WTC11 (cell line): ENCODE data around the gene ADAT3. TPM values are rescaled to one million over a fixed set of nuclear protein-coding genes. Genes with fewer than 3 reads are reported as not detected.

ENCODE experiments used
- ATAC-seq: fragments of 200-7000 bp; cut with Tn5 transposase; 2 replicates; pipeline ENCODE4 v1.10.0; 2021; ENCODE audit warnings: mild to moderate bottlenecking, moderate library complexity
- CTCF ChIA-PET: fragments of 300-600 bp; sonication (Branson Sonifier 250); formaldehyde crosslinking; loops from one replicate; lab custom pipeline; 2021; ENCODE audit warnings: antibody characterized with exemption; lab: Charles Lee
- POLR2A ChIA-PET: fragments of 350-600 bp; sonication (Branson Sonifier 250); formaldehyde crosslinking; loops from one replicate; lab custom pipeline; 2021; ENCODE audit warnings: antibody characterized with exemption; lab: Charles Lee
- DNase-seq: peaks from one replicate; pipeline ENCODE4 v3.0.0; 2021; ENCODE audit warnings: low spot score
- H3K27ac Mint-ChIP-seq: 2 replicates; pipeline ENCODE4 v1.8.0; 2021; ENCODE audit warnings: mixed read lengths
- H3K27me3 Mint-ChIP-seq: 2 replicates; pipeline ENCODE4 v1.8.0; 2021; ENCODE audit warnings: low read depth, mild to moderate bottlenecking, moderate library complexity, mixed read lengths
- H3K36me3 Mint-ChIP-seq: 2 replicates; pipeline ENCODE4 v1.8.0; 2021; ENCODE audit warnings: mixed read lengths
- H3K4me1 Mint-ChIP-seq: 2 replicates; pipeline ENCODE4 v1.8.0; 2022; ENCODE audit warnings: mixed read lengths
- H3K4me3 Mint-ChIP-seq: 2 replicates; pipeline ENCODE4 v1.8.0; 2021; ENCODE audit warnings: mild to moderate bottlenecking, moderate library complexity, mixed read lengths
- H3K9me3 Mint-ChIP-seq: 2 replicates; pipeline ENCODE4 v1.8.0; 2021; ENCODE audit warnings: mixed read lengths
- ARID4B ChIP-seq: sonication (generic); formaldehyde crosslinking; IDR thresholded peaks from 2 replicates; pipeline ENCODE4 v1.8.0; 2023; ENCODE audit warnings: missing genetic modification reagents, mild to moderate bottlenecking, borderline replicate concordance
- ATF2 ChIP-seq: sonication (generic); formaldehyde crosslinking; IDR thresholded peaks from 2 replicates; pipeline ENCODE4 v1.8.1; 2022; ENCODE audit warnings: low read depth, missing genetic modification reagents, borderline replicate concordance
- CBFB ChIP-seq: sonication (generic); formaldehyde crosslinking; IDR thresholded peaks from 2 replicates; pipeline ENCODE4 v1.8.1; 2022; ENCODE audit warnings: mild to moderate bottlenecking, low read depth, missing genetic modification reagents
- CREB1 ChIP-seq: sonication (generic); formaldehyde crosslinking; IDR thresholded peaks from 2 replicates; pipeline ENCODE4 v1.8.0; 2023; ENCODE audit warnings: mild to moderate bottlenecking, missing genetic modification reagents
- ELF4 ChIP-seq: sonication (generic); formaldehyde crosslinking; IDR thresholded peaks from 2 replicates; pipeline ENCODE4 v1.8.1; 2022; ENCODE audit warnings: low read depth, mild to moderate bottlenecking, moderate library complexity, missing genetic modification reagents
- GRHL2 ChIP-seq: fragments of 250-450 bp; sonication (Bioruptor Pico); IDR thresholded peaks from 2 replicates; pipeline ENCODE4 v1.8.0; 2022; ENCODE audit warnings: mild to moderate bottlenecking, moderate library complexity; ENCODE audit not compliant: insufficient replicate concordance, severe bottlenecking
- HMGA2 ChIP-seq: fragments of 250-450 bp; sonication (Bioruptor Pico); IDR thresholded peaks from 2 replicates; pipeline ENCODE4 v1.4.0; 2021; ENCODE audit warnings: mild to moderate bottlenecking, moderate library complexity
- NR1H2 ChIP-seq: sonication (generic); formaldehyde crosslinking; IDR thresholded peaks from 2 replicates; pipeline ENCODE4 v1.9.0; 2021; ENCODE audit warnings: mild to moderate bottlenecking, moderate library complexity, missing genetic modification reagents
- NR2C2 ChIP-seq: sonication (generic); formaldehyde crosslinking; IDR thresholded peaks from 2 replicates; pipeline ENCODE4 v1.8.0; 2022; ENCODE audit warnings: mild to moderate bottlenecking, missing genetic modification reagents
- OVOL2 ChIP-seq: fragments of 250-450 bp; sonication (Bioruptor Pico); IDR thresholded peaks from 2 replicates; pipeline ENCODE4 v1.9.0; 2021; ENCODE audit warnings: mild to moderate bottlenecking, borderline replicate concordance
- RELA ChIP-seq: sonication (generic); formaldehyde crosslinking; IDR thresholded peaks from 2 replicates; pipeline ENCODE4 v1.8.1; 2022; ENCODE audit warnings: missing genetic modification reagents, mild to moderate bottlenecking, borderline replicate concordance
- TEAD1 ChIP-seq: sonication (generic); formaldehyde crosslinking; IDR thresholded peaks from 2 replicates; pipeline ENCODE4 v1.8.0; 2022; ENCODE audit warnings: mild to moderate bottlenecking, missing genetic modification reagents
- USF2 ChIP-seq: sonication (generic); formaldehyde crosslinking; IDR thresholded peaks from 2 replicates; pipeline ENCODE4 v1.8.1; 2023; ENCODE audit warnings: mild to moderate bottlenecking, missing genetic modification reagents, moderate library complexity
- ZNF416 ChIP-seq: fragments of 250-450 bp; sonication (Bioruptor Pico); IDR thresholded peaks from 2 replicates; pipeline ENCODE4 v1.9.0; 2021; ENCODE audit warnings: mild to moderate bottlenecking, inconsistent platforms
- ZNF423 ChIP-seq: fragments of 250-450 bp; sonication (Bioruptor Pico); IDR thresholded peaks from 2 replicates; pipeline ENCODE4 v2.1.2; 2022; ENCODE audit warnings: mild to moderate bottlenecking, moderate library complexity
- ZNF512 ChIP-seq: sonication (generic); formaldehyde crosslinking; IDR thresholded peaks from 2 replicates; pipeline ENCODE4 v1.8.1; 2022; ENCODE audit warnings: missing genetic modification reagents, borderline replicate concordance
- ZNF532 ChIP-seq: fragments of 250-450 bp; sonication (Bioruptor Pico); IDR thresholded peaks from 2 replicates; pipeline ENCODE4 v1.9.0; 2021; ENCODE audit warnings: mild to moderate bottlenecking, borderline replicate concordance
- ZNF671 ChIP-seq: fragments of 250-450 bp; sonication (Bioruptor Pico); IDR thresholded peaks from 2 replicates; pipeline ENCODE4 v1.8.0; 2021; ENCODE audit warnings: mild to moderate bottlenecking
- total RNA-seq: library from RNA; stranded (reverse); gene quantifications from 3 replicates; pipeline ENCODE4 v1.2.3, GENCODE V29; 2021

ADAT3 gene
- total RNA-seq, 1 experiment from 2014 or later = 20.3 TPM

GRCh38 chr19:1933942-1934341 lies 28.7 kb downstream of the ADAT3 start (continued):
- TF ChIP-seq ZNF532 = no peak
- no peak for TF ChIP-seq NR1H2 (CRISPR knock-in tag)
- no peak for TF ChIP-seq GRHL2 (CRISPR knock-in tag)

GRCh38 chr19:1935484-1936208 lies 30.4 kb downstream of the ADAT3 start:
- Mint-ChIP-seq H3K4me1 (peaks cover 9% of the 10 kb centered on the region), H3K27me3 (peaks cover 19% of the 10 kb centered on the region), H3K4me3 (no peak overlapping the region), H3K9me3 (peaks cover 12% of the 10 kb centered on the region), H3K27ac (peak overlapping the region; percentile 11; the same call in 1 of the 2 replicates), H3K36me3 (peaks cover 7% of the 10 kb centered on the region)
- ChIA-PET CTCF (interaction anchor here (2.1 kb wide), 1 partner anchor 11 kb away, joined by 6 read pairs; no protein-coding TSS in a partner anchor), POLR2A (interaction anchor here (0.6 kb wide), 1 partner anchor 205 kb away, joined by 10 read pairs; no protein-coding TSS in a partner anchor)
- no peak for DNase-seq
- peak; percentile 29; the same call in 1 of the 2 replicates for ATAC-seq
- TF ChIP-seq ATF2 (CRISPR knock-in tag) (no peak), ZNF671 (CRISPR knock-in tag) (no peak), ZNF423 (no peak), ZNF512 (CRISPR knock-in tag) (no peak), NR2C2 (CRISPR knock-in tag) (no peak), CBFB (CRISPR knock-in tag) (no peak), TEAD1 (CRISPR knock-in tag) (no peak), ARID4B (CRISPR knock-in tag) (no peak), USF2 (CRISPR knock-in tag) (no peak), CREB1 (CRISPR knock-in tag) (no peak), HMGA2 (CRISPR knock-in tag) (no peak), ZNF416 (CRISPR knock-in tag) (no peak), OVOL2 (CRISPR knock-in tag) (no peak), RELA (no peak), ELF4 (CRISPR knock-in tag) (no peak)
